Vagina (tissue), 2 donors: ENCODE results near the gene MAP4K2.

ENCODE experiments used
- CTCF ChIP-seq, 3 experiments: fragments of 450-650 bp in 2 of 3; fragments of 200-600 bp in 1 of 3; sonication (generic) in 1 of 3; IDR thresholded peaks; one replicate each; pipeline ENCODE4 v1.5.1; 2017 to 2019; ENCODE audit warnings: antibody characterized with exemption in 3 of 3, mild to moderate bottlenecking in 2 of 3, moderate library complexity in 2 of 3
- POLR2A ChIP-seq, 2 donors: fragments of 450-650 bp; IDR thresholded peaks; one replicate each; pipeline ENCODE4 v1.6.1; 2017; ENCODE audit warnings: antibody characterized with exemption in 2 of 2, mild to moderate bottlenecking in 2 of 2, moderate library complexity in 2 of 2
- POLR2AphosphoS5 ChIP-seq, 2 donors: sonication (generic); formaldehyde crosslinking; IDR thresholded peaks; one replicate each; pipeline ENCODE4 v1.9.0; 2017; ENCODE audit warnings: antibody characterized with exemption in 2 of 2, mild to moderate bottlenecking in 2 of 2, low read depth in 1 of 2; ENCODE audit not compliant: insufficient read depth in 1 of 2

GRCh38 chr11:64750361-64751054 is 52.5 kb downstream of the MAP4K2 start:
- no peak for TF ChIP-seq CTCF (IDR thresholded peaks at IDR 0.05)
- TF ChIP-seq POLR2A (IDR thresholded peaks at IDR 0.05) = no peak
- TF ChIP-seq POLR2AphosphoS5 (IDR thresholded peaks at IDR 0.05; ENCODE audit: insufficient read depth in 1 of 2, low read depth in 1 of 2) = no peak
